Endothelial cell (in vitro differentiated cells): ENCODE data around the gene TRIP10. TPM values are rescaled to one million over a fixed set of nuclear protein-coding genes. Genes with fewer than 3 reads are reported as not detected.
"Not testable (repeated sequence)": the region's sequence is repeated elsewhere in the genome, so short reads cannot be mapped to it uniquely, and the experiment has no call there.

Experiments used
- DNase-seq: peaks from one replicate; pipeline ENCODE4 v3.0.0; 2021; ENCODE audit warnings: low spot score
- H3K27ac Mint-ChIP-seq: one replicate; pipeline ENCODE4 v1.8.0; 2021; ENCODE audit warnings: mixed read lengths, inconsistent platforms; ENCODE audit not compliant: unreplicated experiment
- H3K27me3 Mint-ChIP-seq: one replicate; pipeline ENCODE4 v1.8.0; 2021; ENCODE audit warnings: mild to moderate bottlenecking, moderate library complexity, mixed read lengths, inconsistent platforms; ENCODE audit not compliant: unreplicated experiment
- H3K36me3 Mint-ChIP-seq: one replicate; pipeline ENCODE4 v1.8.0; 2021; ENCODE audit warnings: mild to moderate bottlenecking, low read depth, mixed read lengths, inconsistent platforms; ENCODE audit not compliant: unreplicated experiment
- H3K4me1 Mint-ChIP-seq: one replicate; pipeline ENCODE4 v1.8.0; 2021; ENCODE audit warnings: mild to moderate bottlenecking, mixed read lengths, inconsistent platforms; ENCODE audit not compliant: unreplicated experiment
- H3K4me3 Mint-ChIP-seq: one replicate; pipeline ENCODE4 v1.8.0; 2021; ENCODE audit warnings: mild to moderate bottlenecking, mixed read lengths, inconsistent platforms; ENCODE audit not compliant: unreplicated experiment
- H3K9me3 Mint-ChIP-seq: one replicate; pipeline ENCODE4 v1.8.0; 2021; ENCODE audit warnings: mixed read lengths, inconsistent platforms; ENCODE audit not compliant: unreplicated experiment
- CTCF ChIP-seq: fragments of 200-600 bp; sonication (generic); IDR thresholded peaks from one replicate; pipeline ENCODE4 v1.5.0; 2021; ENCODE audit warnings: antibody characterized with exemption; ENCODE audit not compliant: unreplicated experiment
- microRNA-seq: library from miRNA; unstranded; fragments of <30 nt; microRNA quantifications from one replicate; pipeline ENCODE4, GENCODE V29; 2020; ENCODE audit not compliant: unreplicated experiment
- total RNA-seq: library from RNA; stranded (reverse); fragmentation: NEBNext Ultra II Directional; extraction: Animal tissue kit (Norgen Biotek cat#: 25700); gene quantifications from one replicate; pipeline ENCODE4 v1.2.1, GENCODE V29; 2021; ENCODE audit not compliant: unreplicated experiment

Gene TRIP10
- total RNA-seq, 1 donor from 2014 or later = 42.8 TPM

DNA sequence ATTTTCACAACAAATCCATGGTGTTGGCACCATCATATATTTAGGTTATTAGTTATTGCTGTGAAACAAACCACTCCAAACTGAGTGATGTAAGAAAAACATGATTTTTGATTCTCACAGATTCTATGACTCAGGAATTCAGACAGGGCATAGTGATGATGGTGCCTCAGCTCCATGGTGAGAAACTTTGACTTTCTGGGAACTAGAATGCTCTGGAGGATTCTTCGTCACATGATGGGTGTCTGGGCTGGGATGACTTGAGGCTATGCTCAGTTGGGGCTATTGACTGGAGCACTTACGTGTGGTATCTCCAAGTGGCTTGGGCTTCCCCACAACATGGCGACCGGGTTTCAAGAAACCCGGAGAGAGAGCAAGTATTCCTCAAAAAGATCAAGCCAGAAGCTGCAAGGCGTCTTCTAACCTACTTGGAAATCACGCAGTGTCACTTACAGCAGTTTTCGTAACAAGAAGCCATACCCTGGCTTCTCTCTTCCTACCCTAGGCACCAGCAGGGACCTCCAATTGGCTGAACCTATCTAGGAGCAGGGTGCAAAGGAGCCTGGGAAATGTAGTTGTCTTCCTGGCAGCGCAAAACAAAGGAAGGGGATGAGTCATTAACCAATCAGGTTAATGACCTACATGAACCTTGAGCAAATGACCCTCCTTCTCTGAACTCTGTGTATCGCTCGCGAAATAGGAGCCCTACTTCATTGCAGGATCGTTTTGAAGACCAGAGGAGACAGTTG, 55.4 kb downstream of the TRIP10 start:
- peaks cover 20% of the 10 kb centered on the region for H3K36me3 Mint-ChIP-seq
- H3K4me1 Mint-ChIP-seq = no peaks in the 10 kb centered on the region
- peaks cover 32% of the 10 kb centered on the region for H3K9me3 Mint-ChIP-seq
- DNase-seq = no peak
- no peak overlapping the region for H3K4me3 Mint-ChIP-seq
- no peak for TF ChIP-seq CTCF
- no peak overlapping the region for H3K27ac Mint-ChIP-seq
- H3K27me3 Mint-ChIP-seq = peaks cover 2% of the 10 kb centered on the region

GRCh38 chr19:6796278-6796677, 56.8 kb downstream of the TRIP10 start:
- no peak for DNase-seq
- no peaks in the 10 kb centered on the region for H3K4me1 Mint-ChIP-seq
- no peak overlapping the region for H3K27ac Mint-ChIP-seq
- no peak for TF ChIP-seq CTCF
- H3K27me3 Mint-ChIP-seq = peaks cover 5% of the 10 kb centered on the region
- H3K9me3 Mint-ChIP-seq = peaks cover 33% of the 10 kb centered on the region
- H3K4me3 Mint-ChIP-seq = peak overlapping the region; percentile 12
- peaks cover 24% of the 10 kb centered on the region for H3K36me3 Mint-ChIP-seq

DNA sequence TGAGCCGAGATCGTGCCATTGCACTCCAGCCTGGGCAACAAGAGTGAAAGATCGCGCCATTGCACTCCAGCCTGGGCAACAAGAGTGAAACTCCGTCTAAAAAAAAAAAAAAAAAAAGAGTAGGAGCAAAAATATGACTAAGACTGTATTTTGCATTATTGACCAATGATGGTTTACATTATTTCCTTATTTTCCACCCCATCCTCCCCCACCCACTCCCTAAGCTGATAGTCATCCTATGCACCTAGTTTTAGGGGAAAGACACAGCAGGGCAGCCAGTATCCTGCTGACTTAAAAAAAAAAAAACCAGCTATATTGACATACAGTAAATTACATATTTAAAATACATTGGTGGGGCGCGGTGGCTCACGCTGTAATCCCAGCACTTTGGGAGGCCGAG, 58.2 kb downstream of the TRIP10 start:
- TF ChIP-seq CTCF = no peak
- Mint-ChIP-seq H3K27ac (no peak overlapping the region), H3K36me3 (peaks cover 16% of the 10 kb centered on the region), H3K9me3 (peaks cover 23% of the 10 kb centered on the region), H3K4me3 (no peak overlapping the region), H3K4me1 (no peaks in the 10 kb centered on the region), H3K27me3 (peaks cover 5% of the 10 kb centered on the region)
- DNase-seq = no peak

- H3K27me3 Mint-ChIP-seq, DNase-seq, H3K4me3 Mint-ChIP-seq, H3K4me1 Mint-ChIP-seq, H3K27ac Mint-ChIP-seq: not testable (repeated sequence)
- H3K36me3 Mint-ChIP-seq = peaks cover 12% of the 10 kb centered on the region
- peaks cover 26% of the 10 kb centered on the region for H3K9me3 Mint-ChIP-seq
These were observed 60.8 kb downstream of the TRIP10 start for GRCh38 chr19:6800160-6800790.

GRCh38 chr19:6800991-6801484, 61.6 kb downstream of the TRIP10 start:
- Mint-ChIP-seq H3K9me3 (peaks cover 26% of the 10 kb centered on the region), H3K27ac (no peak overlapping the region), H3K27me3 (peaks cover 6% of the 10 kb centered on the region), H3K4me1 (no peaks in the 10 kb centered on the region), H3K36me3 (peaks cover 12% of the 10 kb centered on the region), H3K4me3 (no peak overlapping the region)
- DNase-seq = no peak
- TF ChIP-seq CTCF = no peak

Small RNAs within 50 kb of the gene (microRNA-seq; reads per million reads assigned to microRNA genes)
- gene MIR6791 = 1.8 reads per million, percentile 27 among the genes with 10 or more reads in this experiment

Other genes with a start within 250 kb of the TRIP10 start
- 0.21 TPM for gene TUBB4A, start 237.4 kb upstream of the TRIP10 start, total RNA-seq
- gene TNFSF9, start 208.7 kb upstream of the TRIP10 start, total RNA-seq = 3.0 TPM
- 0.51 TPM for gene CD70, start 148.5 kb upstream of the TRIP10 start, total RNA-seq
- gene TNFSF14, start 69.5 kb upstream of the TRIP10 start, total RNA-seq = not detected
- not detected for gene C3, start 19.0 kb upstream of the TRIP10 start, total RNA-seq
- gene GPR108, start 2.1 kb upstream of the TRIP10 start, total RNA-seq = 69.1 TPM
- gene SH2D3A, start 27.8 kb downstream of the TRIP10 start, total RNA-seq = 1.5 TPM
- not detected for gene VAV1, start 33.0 kb downstream of the TRIP10 start, total RNA-seq
- gene ADGRE1, start 147.9 kb downstream of the TRIP10 start, total RNA-seq = not detected